IPS-NIHi7 (cell line): ENCODE measurements around the gene PPP2R2D.
"Not testable (repeated sequence)": the region's sequence is repeated elsewhere in the genome, so short reads cannot be mapped to it uniquely, and the experiment has no call there.

ENCODE experiments used
- DNase-seq: peaks from one replicate; pipeline ENCODE4 v3.0.0; 2012; ENCODE audit warnings: mixed read lengths; ENCODE audit errors: extremely low spot score

Gene PPP2R2D

GRCh38 chr10:131948501-131948900 lies 47.7 kb downstream of the PPP2R2D start:
- DNase-seq: no peak

- no peak for DNase-seq
These were observed 48.4 kb downstream of the PPP2R2D start for GRCh38 chr10:131949041-131949862.

- not testable (repeated sequence) for DNase-seq
These were observed 49.1 kb downstream of the PPP2R2D start for GRCh38 chr10:131949908-131950307.

- no peak for DNase-seq
These were observed 53.7 kb downstream of the PPP2R2D start for GRCh38 chr10:131954356-131954965.

GRCh38 chr10:131955591-131956340 lies 55.0 kb downstream of the PPP2R2D start:
- DNase-seq: no peak

GRCh38 chr10:131959841-131960240 lies 59.0 kb downstream of the PPP2R2D start:
- DNase-seq: no peak

GRCh38 chr10:131960631-131961046 lies 59.8 kb downstream of the PPP2R2D start:
- DNase-seq: no peak

GRCh38 chr10:131961047-131961776 lies 60.4 kb downstream of the PPP2R2D start:
- no peak for DNase-seq

GRCh38 chr10:131961777-131962662 lies 61.2 kb downstream of the PPP2R2D start:
- no peak for DNase-seq

- no peak for DNase-seq
These were observed 62.5 kb downstream of the PPP2R2D start for GRCh38 chr10:131963350-131963749.

GRCh38 chr10:131963811-131964210 lies 63.0 kb downstream of the PPP2R2D start:
- no peak for DNase-seq

GRCh38 chr10:131964298-131964697 lies 63.5 kb downstream of the PPP2R2D start:
- no peak for DNase-seq

- no peak for DNase-seq
These were observed 68.1 kb downstream of the PPP2R2D start for GRCh38 chr10:131968949-131969348.

- DNase-seq: no peak
These were observed 70.1 kb downstream of the PPP2R2D start for GRCh38 chr10:131970946-131971345.

- no peak for DNase-seq
These were observed 70.8 kb downstream of the PPP2R2D start for GRCh38 chr10:131971591-131971990.

- DNase-seq: no peak
These were observed 71.8 kb downstream of the PPP2R2D start for GRCh38 chr10:131972474-131973071.

GRCh38 chr10:131973160-131973951 lies 72.5 kb downstream of the PPP2R2D start:
- no peak for DNase-seq

GRCh38 chr10:131974034-131974817 lies 73.4 kb downstream of the PPP2R2D start:
- no peak for DNase-seq

- no peak for DNase-seq
These were observed 74.2 kb downstream of the PPP2R2D start for GRCh38 chr10:131975003-131975402.
